ENCODE results near the gene SRRM2.

Gene SRRM2

GRCh38 chr16:2752035-2752849, at the start of gene SRRM2:
Gene SRRM2, plus strand, starts transcription at chr16:2752638. Its CDS starts 3,727 bp downstream, at chr16:2756365.
- DNase-seq = peak in 55 of 56 donors; percentile 53 to 99 (median 94)

- peak in 20 of 56 donors; percentile 4 to 67 (median 28) for DNase-seq
Observed at GRCh38 chr16:2702871-2703745, 49.3 kb upstream of the SRRM2 start.

GRCh38 chr16:2704166-2704982, 48.1 kb upstream of the SRRM2 start:
- no peak for DNase-seq

GRCh38 chr16:2704983-2705275, 47.5 kb upstream of the SRRM2 start:
- DNase-seq = no peak

GRCh38 chr16:2705351-2705750, 47.1 kb upstream of the SRRM2 start:
- no peak for DNase-seq

GRCh38 chr16:2706085-2706484, 46.4 kb upstream of the SRRM2 start:
- DNase-seq = no peak

- DNase-seq = no peak
Observed at GRCh38 chr16:2706611-2707311, 45.7 kb upstream of the SRRM2 start.

GRCh38 chr16:2707368-2708289, 44.8 kb upstream of the SRRM2 start:
- no peak for DNase-seq

- no peak for DNase-seq
Observed at GRCh38 chr16:2708290-2708639, 44.2 kb upstream of the SRRM2 start.

- no peak for DNase-seq
Observed at GRCh38 chr16:2708955-2709587, 43.4 kb upstream of the SRRM2 start.

GRCh38 chr16:2709588-2709984, 42.9 kb upstream of the SRRM2 start:
- no peak for DNase-seq

GRCh38 chr16:2710021-2710710, 42.3 kb upstream of the SRRM2 start:
- no peak for DNase-seq

- peak in 1 of 56 donors; percentile 4 for DNase-seq
Observed at GRCh38 chr16:2710711-2711231, 41.7 kb upstream of the SRRM2 start.

- no peak for DNase-seq
Observed at GRCh38 chr16:2711370-2712062, 40.9 kb upstream of the SRRM2 start.

GRCh38 chr16:2712063-2712441, 40.4 kb upstream of the SRRM2 start:
- no peak for DNase-seq

- no peak for DNase-seq
Observed at GRCh38 chr16:2712546-2712945, 39.9 kb upstream of the SRRM2 start.

GRCh38 chr16:2713523-2713922, 38.9 kb upstream of the SRRM2 start:
- no peak for DNase-seq

Data from nucleus accumbens (tissue), 56 donors.